ENCODE measurements around the gene PSMB1. TPM values are rescaled to one million over a fixed set of nuclear protein-coding genes. Genes with fewer than 3 reads are reported as not detected.

PSMB1 gene
- total RNA-seq, 4 donors from 2014 or later, result 127 to 201 (median 193) TPM

GRCh38 chr6:170485159-170485558 is 67.9 kb downstream of the PSMB1 start:
- 63% methylated on average over 5 of the region's 5 CpGs for WGBS
- no peak overlapping the region for H3K4me3 ChIP-seq
- DNase-seq (ENCODE audit: low spot score in 2 of 2), result no peak
- no peaks in the 10 kb centered on the region for H3K9me3 ChIP-seq
- no peaks in the 10 kb centered on the region for H3K4me1 ChIP-seq
- TF ChIP-seq, protein P1, sequence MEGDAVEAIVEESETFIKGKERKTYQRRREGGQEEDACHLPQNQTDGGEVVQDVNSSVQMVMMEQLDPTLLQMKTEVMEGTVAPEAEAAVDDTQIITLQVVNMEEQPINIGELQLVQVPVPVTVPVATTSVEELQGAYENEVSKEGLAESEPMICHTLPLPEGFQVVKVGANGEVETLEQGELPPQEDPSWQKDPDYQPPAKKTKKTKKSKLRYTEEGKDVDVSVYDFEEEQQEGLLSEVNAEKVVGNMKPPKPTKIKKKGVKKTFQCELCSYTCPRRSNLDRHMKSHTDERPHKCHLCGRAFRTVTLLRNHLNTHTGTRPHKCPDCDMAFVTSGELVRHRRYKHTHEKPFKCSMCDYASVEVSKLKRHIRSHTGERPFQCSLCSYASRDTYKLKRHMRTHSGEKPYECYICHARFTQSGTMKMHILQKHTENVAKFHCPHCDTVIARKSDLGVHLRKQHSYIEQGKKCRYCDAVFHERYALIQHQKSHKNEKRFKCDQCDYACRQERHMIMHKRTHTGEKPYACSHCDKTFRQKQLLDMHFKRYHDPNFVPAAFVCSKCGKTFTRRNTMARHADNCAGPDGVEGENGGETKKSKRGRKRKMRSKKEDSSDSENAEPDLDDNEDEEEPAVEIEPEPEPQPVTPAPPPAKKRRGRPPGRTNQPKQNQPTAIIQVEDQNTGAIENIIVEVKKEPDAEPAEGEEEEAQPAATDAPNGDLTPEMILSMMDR (IDR thresholded peaks at IDR 0.05), result no peak
- TF ChIP-seq POLR2A (IDR thresholded peaks at IDR 0.05) (no peak), EP300 (IDR thresholded peaks at IDR 0.05) (no peak), POLR2AphosphoS5 (IDR thresholded peaks at IDR 0.05) (no peak)
- H3K27me3 ChIP-seq, result peaks cover 3% of the 10 kb centered on the region
- no peaks in the 10 kb centered on the region for H3K36me3 ChIP-seq
- no peak overlapping the region for H3K27ac ChIP-seq

Other genes starting within 250 kb of the PSMB1 start
- gene FAM120B, start 246.5 kb downstream of the PSMB1 start, total RNA-seq, result 10 to 100 TPM; 19.9 to 55.4 (median 27.6) TPM
- 10 to 100 TPM; 13.3 to 33.7 (median 20.5) TPM for gene TBP, start 1.1 kb upstream of the PSMB1 start, total RNA-seq
- gene PDCD2, start 31.3 kb upstream of the PSMB1 start, total RNA-seq, result 10 to 100 TPM; 50.0 to 80.3 (median 73.7) TPM